ENCODE data around the gene PGM1.

DNA sequence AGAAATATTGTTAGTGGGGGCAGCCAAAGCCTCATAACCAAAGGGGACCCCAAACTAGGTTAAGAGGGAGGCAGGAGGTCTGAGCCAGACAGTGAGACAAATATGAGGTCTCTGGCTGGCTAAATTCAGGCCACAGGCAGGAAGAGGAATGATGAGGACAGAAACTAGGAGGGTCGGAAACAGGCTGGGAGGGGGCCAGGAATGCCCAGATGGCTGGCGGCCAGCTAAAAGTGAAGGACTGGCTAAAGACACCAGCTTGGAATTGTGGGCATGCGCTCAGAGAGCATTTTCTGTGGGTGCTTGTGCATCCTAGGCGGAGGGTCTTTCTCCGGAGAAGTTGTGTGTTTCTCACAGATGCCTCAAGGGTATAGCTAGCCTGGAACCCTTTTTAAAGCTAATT is 77.0 kb downstream of the PGM1 start:
- TF ChIP-seq, protein P1, sequence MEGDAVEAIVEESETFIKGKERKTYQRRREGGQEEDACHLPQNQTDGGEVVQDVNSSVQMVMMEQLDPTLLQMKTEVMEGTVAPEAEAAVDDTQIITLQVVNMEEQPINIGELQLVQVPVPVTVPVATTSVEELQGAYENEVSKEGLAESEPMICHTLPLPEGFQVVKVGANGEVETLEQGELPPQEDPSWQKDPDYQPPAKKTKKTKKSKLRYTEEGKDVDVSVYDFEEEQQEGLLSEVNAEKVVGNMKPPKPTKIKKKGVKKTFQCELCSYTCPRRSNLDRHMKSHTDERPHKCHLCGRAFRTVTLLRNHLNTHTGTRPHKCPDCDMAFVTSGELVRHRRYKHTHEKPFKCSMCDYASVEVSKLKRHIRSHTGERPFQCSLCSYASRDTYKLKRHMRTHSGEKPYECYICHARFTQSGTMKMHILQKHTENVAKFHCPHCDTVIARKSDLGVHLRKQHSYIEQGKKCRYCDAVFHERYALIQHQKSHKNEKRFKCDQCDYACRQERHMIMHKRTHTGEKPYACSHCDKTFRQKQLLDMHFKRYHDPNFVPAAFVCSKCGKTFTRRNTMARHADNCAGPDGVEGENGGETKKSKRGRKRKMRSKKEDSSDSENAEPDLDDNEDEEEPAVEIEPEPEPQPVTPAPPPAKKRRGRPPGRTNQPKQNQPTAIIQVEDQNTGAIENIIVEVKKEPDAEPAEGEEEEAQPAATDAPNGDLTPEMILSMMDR (IDR thresholded peaks at IDR 0.05; ENCODE audit: low read length): no peak
- TF ChIP-seq EZH2 (IDR thresholded peaks at IDR 0.05; ENCODE audit: borderline replicate concordance, low read length): no peak

All from OCI-LY1 (cell line).